ENCODE measurements around the gene ALDH6A1. TPM values are rescaled to one million over a fixed set of nuclear protein-coding genes. Genes with fewer than 3 reads are reported as not detected.

The ALDH6A1 gene
- total RNA-seq, 1 donor from 2014 or later: 45.5 TPM

- TF ChIP-seq, protein P1, sequence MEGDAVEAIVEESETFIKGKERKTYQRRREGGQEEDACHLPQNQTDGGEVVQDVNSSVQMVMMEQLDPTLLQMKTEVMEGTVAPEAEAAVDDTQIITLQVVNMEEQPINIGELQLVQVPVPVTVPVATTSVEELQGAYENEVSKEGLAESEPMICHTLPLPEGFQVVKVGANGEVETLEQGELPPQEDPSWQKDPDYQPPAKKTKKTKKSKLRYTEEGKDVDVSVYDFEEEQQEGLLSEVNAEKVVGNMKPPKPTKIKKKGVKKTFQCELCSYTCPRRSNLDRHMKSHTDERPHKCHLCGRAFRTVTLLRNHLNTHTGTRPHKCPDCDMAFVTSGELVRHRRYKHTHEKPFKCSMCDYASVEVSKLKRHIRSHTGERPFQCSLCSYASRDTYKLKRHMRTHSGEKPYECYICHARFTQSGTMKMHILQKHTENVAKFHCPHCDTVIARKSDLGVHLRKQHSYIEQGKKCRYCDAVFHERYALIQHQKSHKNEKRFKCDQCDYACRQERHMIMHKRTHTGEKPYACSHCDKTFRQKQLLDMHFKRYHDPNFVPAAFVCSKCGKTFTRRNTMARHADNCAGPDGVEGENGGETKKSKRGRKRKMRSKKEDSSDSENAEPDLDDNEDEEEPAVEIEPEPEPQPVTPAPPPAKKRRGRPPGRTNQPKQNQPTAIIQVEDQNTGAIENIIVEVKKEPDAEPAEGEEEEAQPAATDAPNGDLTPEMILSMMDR (IDR thresholded peaks at IDR 0.05): no peak
- Histone ChIP-seq H3K27ac (peak overlapping the region; percentile 99), H3K36me3 (peaks cover 6% of the 10 kb centered on the region), H3K9me3 (no peaks in the 10 kb centered on the region), H3K27me3 (ENCODE audit: low read depth) (no peaks in the 10 kb centered on the region), H3K4me3 (peak overlapping the region; percentile 94), H3K4me1 (peaks cover 16% of the 10 kb centered on the region)
- ATAC-seq: peak; percentile 55 to 70
- intact Hi-C loops (cut with DNase I): no loop called here
- DNase-seq: no peak
These were observed 66.1 kb downstream of the ALDH6A1 start for GRCh38 chr14:74018174-74018585.

- Histone ChIP-seq H3K9me3 (no peaks in the 10 kb centered on the region), H3K4me3 (no peak overlapping the region), H3K36me3 (peaks cover 15% of the 10 kb centered on the region), H3K27ac (no peak overlapping the region), H3K4me1 (peaks cover 16% of the 10 kb centered on the region), H3K27me3 (ENCODE audit: low read depth) (no peaks in the 10 kb centered on the region)
- TF ChIP-seq, protein P1 (IDR thresholded peaks at IDR 0.05): no peak
- DNase-seq (no peak), ATAC-seq (no peak)
- intact Hi-C loops (cut with DNase I): no loop called here
These were observed 68.3 kb downstream of the ALDH6A1 start for GRCh38 chr14:74015963-74016362.

- no peak for ATAC-seq
- Histone ChIP-seq H3K27me3 (ENCODE audit: low read depth) (no peaks in the 10 kb centered on the region), H3K27ac (no peak overlapping the region), H3K4me1 (peaks cover 14% of the 10 kb centered on the region), H3K4me3 (no peak overlapping the region), H3K36me3 (peaks cover 23% of the 10 kb centered on the region), H3K9me3 (no peaks in the 10 kb centered on the region)
- DNase-seq: no peak
- TF ChIP-seq, protein P1 (IDR thresholded peaks at IDR 0.05): no peak
- intact Hi-C loops (cut with DNase I): no loop called here
These were observed 69.1 kb downstream of the ALDH6A1 start for GRCh38 chr14:74015176-74015575.

DNA sequence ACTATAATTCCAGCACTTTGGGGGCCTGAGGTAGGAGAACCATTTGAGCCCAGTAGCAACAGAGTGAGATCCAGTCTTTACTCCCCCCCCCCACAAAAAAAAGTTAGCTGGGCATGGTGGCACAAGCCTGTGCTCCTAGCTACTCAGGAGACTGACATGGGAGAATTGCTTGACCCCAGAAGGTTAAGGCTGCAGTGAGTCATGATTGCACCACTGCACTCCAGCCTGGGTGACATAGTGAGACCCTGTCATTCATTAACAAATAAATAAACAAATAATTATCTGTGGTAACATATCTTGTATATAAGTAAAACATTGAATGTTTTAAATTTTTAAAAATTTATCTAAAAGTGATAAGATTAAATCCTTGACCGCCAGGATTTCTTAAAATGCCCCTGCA is 70.0 kb downstream of the ALDH6A1 start:
- DNase-seq (no peak), ATAC-seq (no peak)
- H3K27ac ChIP-seq: no peak overlapping the region
- no peaks in the 10 kb centered on the region for H3K27me3 ChIP-seq (ENCODE audit: low read depth)
- peaks cover 32% of the 10 kb centered on the region for H3K36me3 ChIP-seq
- TF ChIP-seq, protein P1 (IDR thresholded peaks at IDR 0.05): no peak
- no peaks in the 10 kb centered on the region for H3K9me3 ChIP-seq
- H3K4me3 ChIP-seq: no peak overlapping the region
- H3K4me1 ChIP-seq: peaks cover 6% of the 10 kb centered on the region
- intact Hi-C loops (cut with DNase I): no loop called here

GRCh38 chr14:74008843-74009499 is 75.3 kb downstream of the ALDH6A1 start:
- TF ChIP-seq, protein P1 (IDR thresholded peaks at IDR 0.05): no peak
- DNase-seq: no peak

More at GRCh38 chr14:74008843-74009499, 75.3 kb downstream of the ALDH6A1 start:
- H3K9me3 ChIP-seq: no peaks in the 10 kb centered on the region
- no peak overlapping the region for H3K27ac ChIP-seq
- H3K36me3 ChIP-seq: peaks cover 53% of the 10 kb centered on the region
- H3K27me3 ChIP-seq (ENCODE audit: low read depth): no peaks in the 10 kb centered on the region
- ATAC-seq: no peak
- H3K4me1 ChIP-seq: no peaks in the 10 kb centered on the region
- H3K4me3 ChIP-seq: no peak overlapping the region
- intact Hi-C loops (cut with DNase I): no loop called here

Other genes starting within 250 kb of the ALDH6A1 start
- gene PTGR2, start 232.6 kb downstream of the ALDH6A1 start, total RNA-seq: 10.8 TPM
- gene ZNF410, start 197.6 kb downstream of the ALDH6A1 start, total RNA-seq: 41.5 TPM
- 4.7 TPM for gene FAM161B, start 134.4 kb downstream of the ALDH6A1 start, total RNA-seq
- 17.0 TPM for gene COQ6, start 134.2 kb downstream of the ALDH6A1 start, total RNA-seq
- 12.1 TPM for gene ENTPD5, start 65.2 kb downstream of the ALDH6A1 start, total RNA-seq
- 7.4 TPM for gene BBOF1, start 65.1 kb downstream of the ALDH6A1 start, total RNA-seq
- gene LIN52, start 503 bp upstream of the ALDH6A1 start, total RNA-seq: 7.9 TPM
- gene VSX2, start 155.0 kb upstream of the ALDH6A1 start, total RNA-seq: not detected
- 53.3 TPM for gene ABCD4, start 218.5 kb upstream of the ALDH6A1 start, total RNA-seq